Smooth muscle cell (in vitro differentiated cells): Measurements from ENCODE around the gene BCL2L15. TPM values are rescaled to one million over a fixed set of nuclear protein-coding genes. Genes with fewer than 3 reads are reported as not detected.
A peak's percentile ranks its signal among the peaks of the same experiment; 100 is the strongest.

Source experiments
- DNase-seq: peaks from one replicate; lab custom pipeline; 2025; ENCODE audit not compliant: unreplicated experiment; lab: John Stamatoyannopoulos, UW
- H2AFZ ChIP-seq: fragments of 200-600 bp; sonication (generic); 2 replicates; pipeline ENCODE4 v1.6.0; 2016; ENCODE audit warnings: antibody characterized with exemption, low read depth, mild to moderate bottlenecking
- H3F3A ChIP-seq: fragments of 200-600 bp; sonication (generic); 2 replicates; pipeline ENCODE4 v1.6.0; 2017; ENCODE audit warnings: antibody characterized with exemption, low read depth
- H3K27ac ChIP-seq: fragments of 200-600 bp; sonication (generic); 2 replicates; pipeline ENCODE4 v1.5.1; 2016; ENCODE audit warnings: low read depth, mild to moderate bottlenecking
- H3K27me3 ChIP-seq: fragments of 200-600 bp; sonication (generic); 2 replicates; pipeline ENCODE4 v1.6.1; 2016; ENCODE audit warnings: low read depth, mild to moderate bottlenecking
- H3K36me3 ChIP-seq: fragments of 200-600 bp; sonication (generic); 2 replicates; pipeline ENCODE4 v1.5.1; 2016; ENCODE audit warnings: low read depth
- H3K4me1 ChIP-seq: fragments of 200-600 bp; sonication (generic); 2 replicates; pipeline ENCODE4 v1.5.1; 2016; ENCODE audit warnings: low read depth
- H3K4me2 ChIP-seq: fragments of 200-600 bp; sonication (generic); 2 replicates; pipeline ENCODE4 v1.6.0; 2016; ENCODE audit warnings: mild to moderate bottlenecking
- H3K4me3 ChIP-seq: fragments of 200-600 bp; sonication (generic); 2 replicates; pipeline ENCODE4 v1.5.1; 2016; ENCODE audit warnings: mild to moderate bottlenecking
- H3K79me2 ChIP-seq: fragments of 200-600 bp; sonication (generic); 2 replicates; pipeline ENCODE4 v1.6.0; 2016; ENCODE audit warnings: low read depth, mild to moderate bottlenecking
- H3K9ac ChIP-seq: fragments of 200-600 bp; sonication (generic); 2 replicates; pipeline ENCODE4 v1.6.0; 2016; ENCODE audit warnings: low read depth
- H3K9me3 ChIP-seq: fragments of 200-600 bp; sonication (generic); replicated peaks from 2 replicates; pipeline ENCODE4 v1.5.1; 2016; ENCODE audit warnings: low read depth
- H4K20me1 ChIP-seq: fragments of 200-600 bp; sonication (generic); 2 replicates; pipeline ENCODE4 v1.6.0; 2016; ENCODE audit warnings: low read depth
- WGBS: methylation state at CpG from one replicate; pipeline ENCODE4 v1.1.7; 2016; ENCODE audit warnings: low lambda C conversion rate; 5-methylcytosine and 5-hydroxymethylcytosine counted together
- polyA plus RNA-seq: library from polyadenylated mRNA; unstranded; fragments of >200 nt; fragmentation: Nextera tagmentation; extraction: Ambion mirVana; gene quantifications from 2 replicates; pipeline ENCODE4 v1.2.1, GENCODE V29; 2016
- total RNA-seq: library from RNA; depleted of rRNA; stranded (reverse); fragments of >200 nt; gene quantifications from 2 replicates; pipeline ENCODE4 v1.2.3, GENCODE V29; 2014
- TF ChIP-seq, protein P1 (sequence below): fragments of 200-600 bp; sonication (generic); IDR thresholded peaks from 2 replicates; pipeline ENCODE4 v1.5.1; 2017; ENCODE audit warnings: borderline replicate concordance, mild to moderate bottlenecking, antibody characterized with exemption; ENCODE audit not compliant: insufficient read depth, poor library complexity, severe bottlenecking

The BCL2L15 gene
- total and polyA plus RNA-seq, 2 experiments from 2014 or later = 0.13 TPM; not detected in 1

DNA sequence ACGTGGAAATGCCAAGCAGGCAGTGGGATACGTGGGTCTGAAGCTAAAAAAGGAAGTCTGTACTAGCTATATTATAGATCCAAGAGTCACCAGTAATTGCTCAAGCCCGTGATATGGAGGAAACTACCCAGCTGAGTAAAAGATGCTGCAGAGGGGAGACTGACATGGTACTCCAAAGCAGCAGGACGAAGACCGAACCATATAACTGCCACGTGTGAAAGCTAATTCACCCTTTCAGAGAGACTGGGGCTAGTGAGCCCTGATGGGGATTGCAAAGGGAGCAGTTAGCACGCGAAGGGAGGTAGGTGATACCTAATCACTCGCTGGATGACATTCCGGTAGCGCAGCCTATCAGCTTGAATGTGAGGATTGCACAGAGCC is 16.9 kb upstream of the BCL2L15 start:
- H3K36me3 ChIP-seq = no peaks in the 10 kb centered on the region
- H2AFZ ChIP-seq = peak overlapping the region; percentile 89
- TF ChIP-seq, protein P1, sequence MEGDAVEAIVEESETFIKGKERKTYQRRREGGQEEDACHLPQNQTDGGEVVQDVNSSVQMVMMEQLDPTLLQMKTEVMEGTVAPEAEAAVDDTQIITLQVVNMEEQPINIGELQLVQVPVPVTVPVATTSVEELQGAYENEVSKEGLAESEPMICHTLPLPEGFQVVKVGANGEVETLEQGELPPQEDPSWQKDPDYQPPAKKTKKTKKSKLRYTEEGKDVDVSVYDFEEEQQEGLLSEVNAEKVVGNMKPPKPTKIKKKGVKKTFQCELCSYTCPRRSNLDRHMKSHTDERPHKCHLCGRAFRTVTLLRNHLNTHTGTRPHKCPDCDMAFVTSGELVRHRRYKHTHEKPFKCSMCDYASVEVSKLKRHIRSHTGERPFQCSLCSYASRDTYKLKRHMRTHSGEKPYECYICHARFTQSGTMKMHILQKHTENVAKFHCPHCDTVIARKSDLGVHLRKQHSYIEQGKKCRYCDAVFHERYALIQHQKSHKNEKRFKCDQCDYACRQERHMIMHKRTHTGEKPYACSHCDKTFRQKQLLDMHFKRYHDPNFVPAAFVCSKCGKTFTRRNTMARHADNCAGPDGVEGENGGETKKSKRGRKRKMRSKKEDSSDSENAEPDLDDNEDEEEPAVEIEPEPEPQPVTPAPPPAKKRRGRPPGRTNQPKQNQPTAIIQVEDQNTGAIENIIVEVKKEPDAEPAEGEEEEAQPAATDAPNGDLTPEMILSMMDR = no peak
- peaks cover 4% of the 10 kb centered on the region for H3F3A ChIP-seq
- H3K27ac ChIP-seq = peak overlapping the region; percentile 81
- H3K4me1 ChIP-seq = peaks cover 7% of the 10 kb centered on the region
- WGBS = under 1% methylated on average over 11 of the region's 11 CpGs
- H3K4me2 ChIP-seq = peak overlapping the region; percentile 85
- H3K9me3 ChIP-seq = no peaks in the 10 kb centered on the region
- H3K79me2 ChIP-seq = peaks cover 10% of the 10 kb centered on the region
- H3K27me3 ChIP-seq = no peaks in the 10 kb centered on the region
- no peak for DNase-seq
- no peaks in the 10 kb centered on the region for H4K20me1 ChIP-seq
- H3K9ac ChIP-seq = peak overlapping the region; percentile 63
- H3K4me3 ChIP-seq = peak overlapping the region; percentile 75

DNA sequence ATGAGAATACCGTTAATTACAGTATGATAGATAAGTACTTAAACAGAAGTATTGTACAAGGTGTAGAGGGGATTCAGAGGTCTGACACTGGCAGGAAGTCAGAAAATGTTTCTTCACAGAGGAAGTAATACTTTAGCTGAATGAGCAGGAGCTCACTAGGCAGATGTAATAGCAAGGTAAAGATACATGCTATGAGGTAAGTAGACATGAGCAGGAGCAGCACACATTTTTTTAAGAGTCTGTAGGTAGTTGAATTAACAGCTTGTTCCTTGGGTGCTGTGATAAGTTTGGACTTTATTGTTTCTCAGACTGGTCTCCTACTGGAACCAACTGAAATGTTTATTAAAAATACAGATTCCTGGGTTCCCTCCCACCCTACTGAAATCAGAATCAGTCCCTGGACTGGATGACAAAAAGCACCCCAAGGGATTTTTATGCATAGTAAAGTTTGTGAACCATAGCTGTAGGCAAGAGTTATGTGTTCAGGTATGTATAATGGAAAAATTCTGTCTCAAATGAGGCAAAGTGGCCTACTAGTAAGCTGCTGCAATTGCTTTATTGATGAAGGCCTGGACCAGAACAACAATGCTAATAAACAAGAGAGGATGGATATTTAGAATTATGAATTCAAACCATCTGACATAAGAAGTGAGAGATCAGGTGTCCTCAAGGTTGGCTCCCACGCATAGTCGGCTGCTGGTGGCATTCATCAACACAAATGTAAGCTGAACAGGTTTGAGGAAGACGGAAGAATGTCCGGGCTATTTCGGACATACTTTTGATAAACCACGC is 16.3 kb upstream of the BCL2L15 start:
- Histone ChIP-seq H2AFZ (no peak overlapping the region), H4K20me1 (no peaks in the 10 kb centered on the region), H3K9ac (peak overlapping the region; percentile 63), H3K36me3 (no peaks in the 10 kb centered on the region), H3K4me2 (peak overlapping the region; percentile 85), H3K27me3 (no peaks in the 10 kb centered on the region), H3K4me1 (peaks cover 7% of the 10 kb centered on the region), H3F3A (peaks cover 4% of the 10 kb centered on the region), H3K27ac (peak overlapping the region; percentile 81), H3K9me3 (no peaks in the 10 kb centered on the region), H3K79me2 (peaks cover 10% of the 10 kb centered on the region), H3K4me3 (peak overlapping the region; percentile 75)
- TF ChIP-seq, protein P1 = no peak
- WGBS = 52% methylated on average over 7 of the region's 7 CpGs
- DNase-seq = no peak

DNA sequence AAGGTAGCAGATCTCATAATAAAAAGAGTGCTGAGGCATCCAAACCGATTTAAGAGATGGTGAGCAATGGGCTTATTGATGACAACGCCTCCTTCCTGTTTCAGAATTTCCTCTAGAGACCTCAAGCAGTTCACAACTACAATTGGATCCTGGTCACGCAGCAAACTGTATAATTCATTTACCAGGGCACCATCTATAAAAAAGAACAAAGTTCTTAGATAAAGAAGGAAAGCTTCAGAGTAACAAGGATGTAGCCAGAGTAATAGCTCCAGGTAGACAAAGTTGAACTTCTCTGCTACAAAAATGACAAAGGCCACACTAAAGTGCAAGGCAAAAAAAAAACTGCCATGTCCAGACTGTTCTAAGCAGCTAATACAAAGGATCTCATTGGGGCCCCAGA is 13.8 kb upstream of the BCL2L15 start:
- Histone ChIP-seq H3K9me3 (no peaks in the 10 kb centered on the region), H3K27ac (no peak overlapping the region), H3K4me3 (no peak overlapping the region), H2AFZ (no peak overlapping the region), H3K4me2 (no peak overlapping the region), H3K9ac (no peak overlapping the region), H3F3A (peaks cover 4% of the 10 kb centered on the region), H4K20me1 (no peaks in the 10 kb centered on the region), H3K4me1 (peaks cover 7% of the 10 kb centered on the region), H3K27me3 (no peaks in the 10 kb centered on the region), H3K36me3 (peaks cover 6% of the 10 kb centered on the region), H3K79me2 (peaks cover 8% of the 10 kb centered on the region)
- 97% methylated on average over 3 of the region's 3 CpGs for WGBS
- TF ChIP-seq, protein P1 = no peak
- DNase-seq = no peak

DNA sequence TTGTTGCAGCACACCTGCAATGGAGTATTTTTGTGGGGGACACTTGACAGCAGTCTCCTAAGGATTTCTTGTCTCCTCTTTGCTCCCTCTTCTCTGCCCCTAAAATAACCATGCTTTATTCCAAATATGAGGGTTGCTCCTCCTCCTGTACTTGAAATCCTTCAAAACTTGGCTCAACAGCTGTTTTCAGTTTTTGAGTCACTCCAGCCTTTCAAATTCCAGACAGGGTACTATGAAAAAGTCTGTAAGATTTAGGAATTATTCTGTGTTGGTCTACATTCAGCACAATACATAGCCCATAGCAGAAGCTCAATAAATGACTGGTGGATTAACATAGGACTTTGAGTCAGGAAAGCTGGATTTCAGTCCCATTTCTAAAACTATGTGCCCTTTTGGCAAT is 11.7 kb upstream of the BCL2L15 start:
- peaks cover 6% of the 10 kb centered on the region for H3K36me3 ChIP-seq
- H3F3A ChIP-seq = peaks cover under 1% of the 10 kb centered on the region
- no peak for DNase-seq
- peaks cover 4% of the 10 kb centered on the region for H3K4me1 ChIP-seq
- no peak overlapping the region for H3K9ac ChIP-seq
- no peaks in the 10 kb centered on the region for H3K9me3 ChIP-seq
- no peak overlapping the region for H3K4me3 ChIP-seq
- H3K4me2 ChIP-seq = no peak overlapping the region
- TF ChIP-seq, protein P1 = no peak
- no peaks in the 10 kb centered on the region for H3K79me2 ChIP-seq
- no peak overlapping the region for H3K27ac ChIP-seq
- no peaks in the 10 kb centered on the region for H3K27me3 ChIP-seq
- H2AFZ ChIP-seq = no peak overlapping the region
- no peaks in the 10 kb centered on the region for H4K20me1 ChIP-seq
